Astrocyte (in vitro differentiated cells and primary cell): ENCODE measurements around the gene MAGI1. TPM values are rescaled to one million over a fixed set of nuclear protein-coding genes. Genes with fewer than 3 reads are reported as not detected.

Source experiments
- DNase-seq: peaks from one replicate; pipeline ENCODE4 v3.0.0-alpha.2; 2010; ENCODE audit warnings: low read depth
- FAIRE-seq: peaks from 2 replicates; lab custom pipeline; 2011; peaks lifted over from hg19 to GRCh38; lab: Jason Lieb, UNC
- H2AFZ ChIP-seq: 2 replicates; pipeline ENCODE4 v1.6.0; 2012; ENCODE audit warnings: low read depth, low read length, inconsistent platforms
- H3K27ac ChIP-seq: 2 replicates; pipeline ENCODE4 v1.5.1; 2011; ENCODE audit warnings: low read depth, low read length, inconsistent platforms
- H3K27me3 ChIP-seq: 2 replicates; pipeline ENCODE4 v1.6.0; 2011; ENCODE audit warnings: low read length, inconsistent platforms; ENCODE audit not compliant: insufficient read depth
- H3K36me3 ChIP-seq: 2 replicates; pipeline ENCODE4 v1.5.1; 2011; ENCODE audit warnings: low read length, inconsistent platforms; ENCODE audit not compliant: insufficient read depth
- H3K4me1 ChIP-seq: 2 replicates; pipeline ENCODE4 v1.5.1; 2011; ENCODE audit warnings: low read length, inconsistent platforms; ENCODE audit not compliant: insufficient read depth
- H3K4me2 ChIP-seq: 2 replicates; pipeline ENCODE4 v1.6.0; 2012; ENCODE audit warnings: low read length, inconsistent platforms
- H3K4me3 ChIP-seq: 2 replicates; pipeline ENCODE4 v1.5.1; 2011; ENCODE audit warnings: low read depth, mild to moderate bottlenecking, low read length, inconsistent platforms; ENCODE audit not compliant: insufficient read depth
- H3K79me2 ChIP-seq: 2 replicates; pipeline ENCODE4 v1.6.0; 2012; ENCODE audit warnings: mild to moderate bottlenecking, low read length, inconsistent platforms; ENCODE audit not compliant: insufficient read depth
- H3K9ac ChIP-seq: 2 replicates; pipeline ENCODE4 v1.6.0; 2012; ENCODE audit warnings: mild to moderate bottlenecking, low read length, inconsistent platforms
- H3K9me3 ChIP-seq: 2 replicates; pipeline ENCODE4 v1.5.1; 2012; ENCODE audit warnings: low read depth, mild to moderate bottlenecking, low read length, inconsistent platforms; ENCODE audit not compliant: insufficient read depth
- H4K20me1 ChIP-seq: 2 replicates; pipeline ENCODE4 v1.6.0; 2012; ENCODE audit warnings: low read length, inconsistent platforms; ENCODE audit not compliant: insufficient read depth
- H3K27ac Mint-ChIP-seq: one replicate; pipeline ENCODE4 v1.8.0; 2021; ENCODE audit warnings: mild to moderate bottlenecking, mixed read lengths; ENCODE audit not compliant: unreplicated experiment
- H3K27me3 Mint-ChIP-seq: one replicate; pipeline ENCODE4 v1.8.0; 2021; ENCODE audit warnings: low read depth, mixed read lengths; ENCODE audit not compliant: unreplicated experiment
- H3K36me3 Mint-ChIP-seq: one replicate; pipeline ENCODE4 v1.8.0; 2021; ENCODE audit warnings: low read depth, mixed read lengths; ENCODE audit not compliant: unreplicated experiment
- H3K4me1 Mint-ChIP-seq: one replicate; pipeline ENCODE4 v1.8.0; 2021; ENCODE audit warnings: low read depth, mixed read lengths; ENCODE audit not compliant: unreplicated experiment
- H3K4me3 Mint-ChIP-seq: one replicate; pipeline ENCODE4 v1.8.0; 2021; ENCODE audit warnings: mild to moderate bottlenecking, moderate library complexity, mixed read lengths; ENCODE audit not compliant: unreplicated experiment
- H3K9me3 Mint-ChIP-seq: one replicate; pipeline ENCODE4 v1.8.0; 2021; ENCODE audit warnings: mild to moderate bottlenecking, mixed read lengths; ENCODE audit not compliant: unreplicated experiment
- CTCF ChIP-seq: IDR thresholded peaks from 2 replicates; pipeline ENCODE4 v1.5.1; 2011; ENCODE audit warnings: low read depth, mild to moderate bottlenecking, inconsistent platforms, low read length, moderate library complexity; ENCODE audit not compliant: insufficient read depth
- EZH2 ChIP-seq: IDR thresholded peaks from 2 replicates; pipeline ENCODE4 v1.6.1; 2012; ENCODE audit warnings: mild to moderate bottlenecking, low read length, inconsistent platforms; ENCODE audit not compliant: insufficient read depth
- total RNA-seq: library from RNA; stranded (reverse); gene quantifications from 2 replicates; pipeline ENCODE4 v1.2.1, GENCODE V29; 2021

The MAGI1 gene
- total RNA-seq, 1 donor from 2014 or later, result 31.8 TPM

- H3K9me3 ChIP-seq, result no peaks in the 10 kb centered on the region
- no peak overlapping the region for H3K4me2 ChIP-seq
- peaks cover 11% of the 10 kb centered on the region for H3K4me1 ChIP-seq
- DNase-seq, result no peak
- Mint-ChIP-seq H3K27ac (peak overlapping the region; percentile 47), H3K4me1 (peaks cover 41% of the 10 kb centered on the region), H3K27me3 (no peaks in the 10 kb centered on the region), H3K4me3 (no peak overlapping the region), H3K9me3 (no peaks in the 10 kb centered on the region), H3K36me3 (no peaks in the 10 kb centered on the region)
- H3K36me3 ChIP-seq, result no peaks in the 10 kb centered on the region
- no peak overlapping the region for H2AFZ ChIP-seq
- TF ChIP-seq EZH2 (no peak), CTCF (no peak)
- H4K20me1 ChIP-seq, result peaks cover 10% of the 10 kb centered on the region
- H3K27ac ChIP-seq, result no peak overlapping the region
- H3K27me3 ChIP-seq, result no peaks in the 10 kb centered on the region
- no peak overlapping the region for H3K9ac ChIP-seq
- no peak overlapping the region for H3K4me3 ChIP-seq
- H3K79me2 ChIP-seq, result peaks cover 10% of the 10 kb centered on the region
- FAIRE-seq, result peak; percentile 32
Observed at GRCh38 chr3:65886391-65886790, 152.3 kb downstream of the MAGI1 start.

GRCh38 chr3:65884071-65884470 lies 154.6 kb downstream of the MAGI1 start:
- H3K27ac ChIP-seq, result no peak overlapping the region
- H3K4me1 ChIP-seq, result peaks cover 4% of the 10 kb centered on the region
- no peaks in the 10 kb centered on the region for H3K36me3 Mint-ChIP-seq
- H3K27me3 ChIP-seq, result no peaks in the 10 kb centered on the region
- peak overlapping the region; percentile 59 for H3K4me2 ChIP-seq
- TF ChIP-seq EZH2, result no peak
- no peak for TF ChIP-seq CTCF
- H3K9ac ChIP-seq, result peak overlapping the region; percentile 5
- no peaks in the 10 kb centered on the region for H3K27me3 Mint-ChIP-seq
- peaks cover 9% of the 10 kb centered on the region for H3K79me2 ChIP-seq
- no peak overlapping the region for H2AFZ ChIP-seq
- DNase-seq, result peak; percentile 11
- no peak overlapping the region for H3K4me3 ChIP-seq
- H3K27ac Mint-ChIP-seq, result no peak overlapping the region
- H3K4me1 Mint-ChIP-seq, result peaks cover 31% of the 10 kb centered on the region
- peak; percentile 63 for FAIRE-seq
- no peaks in the 10 kb centered on the region for H3K36me3 ChIP-seq
- H3K9me3 ChIP-seq, result no peaks in the 10 kb centered on the region
- H3K4me3 Mint-ChIP-seq, result no peak overlapping the region
- peaks cover 14% of the 10 kb centered on the region for H4K20me1 ChIP-seq
- no peaks in the 10 kb centered on the region for H3K9me3 Mint-ChIP-seq

GRCh38 chr3:65883613-65884012 lies 155.1 kb downstream of the MAGI1 start:
- no peak for FAIRE-seq
- H3K4me3 Mint-ChIP-seq, result no peak overlapping the region
- DNase-seq, result peak; percentile 14

More at GRCh38 chr3:65883613-65884012, 155.1 kb downstream of the MAGI1 start:
- Histone ChIP-seq H3K9ac (peak overlapping the region; percentile 5), H3K79me2 (peaks cover 10% of the 10 kb centered on the region), H3K36me3 (no peaks in the 10 kb centered on the region), H3K27me3 (no peaks in the 10 kb centered on the region), H3K4me1 (no peaks in the 10 kb centered on the region), H3K9me3 (no peaks in the 10 kb centered on the region), H3K4me2 (peak overlapping the region; percentile 59), H3K27ac (no peak overlapping the region), H2AFZ (no peak overlapping the region), H3K4me3 (no peak overlapping the region), H4K20me1 (peaks cover 19% of the 10 kb centered on the region)
- TF ChIP-seq EZH2 (no peak), CTCF (no peak)
- Mint-ChIP-seq H3K27ac (no peak overlapping the region), H3K9me3 (no peaks in the 10 kb centered on the region), H3K36me3 (no peaks in the 10 kb centered on the region), H3K4me1 (peaks cover 31% of the 10 kb centered on the region), H3K27me3 (no peaks in the 10 kb centered on the region)
